DMS53 treated with DMSO at 0.1 percent for 48 hours (cell line): ENCODE data around the gene RTN1.

Experiments
- DNase-seq: peaks from one replicate; lab custom pipeline; 2025; ENCODE audit not compliant: unreplicated experiment; lab: John Stamatoyannopoulos, UW

Gene RTN1

GRCh38 chr14:59566725-59567124 is 303.9 kb downstream of the RTN1 start:
- DNase-seq, result peak; percentile 1

DNA sequence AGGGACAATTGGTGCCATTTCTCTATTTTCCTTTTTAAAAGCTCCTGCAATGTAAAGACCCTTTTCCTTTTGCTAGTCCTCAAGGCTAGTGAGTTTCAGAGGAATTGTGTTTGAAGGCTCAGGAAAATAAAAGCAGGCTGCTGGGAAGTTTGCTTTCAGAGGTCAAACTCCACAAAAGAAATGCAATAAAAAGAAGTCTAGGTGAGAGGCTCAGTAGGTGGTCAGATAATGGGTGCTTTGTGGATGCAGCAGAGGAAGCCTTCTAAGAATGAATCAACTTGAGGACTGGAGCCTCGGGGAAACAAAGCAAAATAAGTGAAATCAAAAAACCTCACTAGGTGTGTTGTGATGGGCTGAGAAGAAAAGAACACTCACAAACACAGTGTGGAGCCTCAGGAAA is 304.3 kb downstream of the RTN1 start:
- no peak for DNase-seq

DNA sequence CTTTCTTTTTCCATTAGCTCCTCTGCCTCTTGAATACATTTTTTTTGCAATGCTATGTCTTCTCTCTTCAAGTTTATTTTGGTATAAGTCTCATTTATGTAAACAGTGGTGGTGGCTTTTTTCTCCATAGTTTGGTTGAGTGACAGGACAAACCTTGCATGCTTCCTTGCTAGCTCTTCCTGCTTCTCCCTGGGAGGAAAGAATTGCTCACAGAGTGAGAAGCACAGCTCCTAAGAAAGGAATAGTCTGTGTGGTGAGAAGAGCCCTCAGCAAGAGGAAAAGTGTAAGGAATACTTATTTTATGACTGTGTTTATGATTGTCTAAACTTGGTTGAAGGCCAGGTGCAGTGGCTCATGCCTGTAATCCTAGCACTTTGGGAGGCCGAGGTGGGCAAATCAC is 305.5 kb downstream of the RTN1 start:
- no peak for DNase-seq

GRCh38 chr14:59564366-59564765 is 306.2 kb downstream of the RTN1 start:
- no peak for DNase-seq

GRCh38 chr14:59547310-59547709 is 323.3 kb downstream of the RTN1 start:
- no peak for DNase-seq
